Neural cell (in vitro differentiated cells): ENCODE measurements around the gene CACNA1A. TPM values are rescaled to one million over a fixed set of nuclear protein-coding genes. Genes with fewer than 3 reads are reported as not detected.

Experiments
- H2AFZ ChIP-seq: fragments of 200-600, 300-800 bp; sonication (generic), shearing (Covaris generic); 2 replicates; pipeline ENCODE4 v1.6.0; 2014; ENCODE audit warnings: low read depth, mild to moderate bottlenecking, antibody characterized with exemption, low read length, moderate library complexity
- H3F3A ChIP-seq: fragments of 200-600 bp; shearing (Covaris generic); 2 replicates; pipeline ENCODE4 v1.6.1; 2016; ENCODE audit warnings: mild to moderate bottlenecking, moderate library complexity, mixed read lengths, antibody characterized with exemption, low read length; ENCODE audit not compliant: insufficient read depth, poor library complexity, severe bottlenecking
- H3K27ac ChIP-seq: fragments of 200-600, 300-800 bp; sonication (generic), shearing (Covaris generic); 2 replicates; pipeline ENCODE4 v1.5.1; 2014; ENCODE audit warnings: mild to moderate bottlenecking, low read length, moderate library complexity
- H3K27me3 ChIP-seq: fragments of 300-800, 200-600 bp; sonication (generic), shearing (Covaris generic); 2 replicates; pipeline ENCODE4 v1.6.0; 2014; ENCODE audit warnings: mild to moderate bottlenecking, low read depth, low read length, moderate library complexity; ENCODE audit not compliant: insufficient read depth
- H3K36me3 ChIP-seq: fragments of 300-800, 200-600 bp; sonication (generic), shearing (Covaris generic); 2 replicates; pipeline ENCODE4 v1.5.1; 2014; ENCODE audit warnings: mild to moderate bottlenecking, antibody characterized with exemption, low read length, moderate library complexity; ENCODE audit not compliant: insufficient read depth
- H3K4me2 ChIP-seq: fragments of 300-800, 200-600 bp; sonication (generic), shearing (Covaris generic); 2 replicates; pipeline ENCODE4 v1.6.0; 2014; ENCODE audit warnings: mild to moderate bottlenecking, low read length
- H3K4me3 ChIP-seq: fragments of 300-800, 200-600 bp; sonication (generic), shearing (Covaris generic); 2 replicates; pipeline ENCODE4 v1.5.1; 2014; ENCODE audit warnings: mild to moderate bottlenecking, low read length, moderate library complexity
- H3K79me2 ChIP-seq: fragments of 200-600 bp; shearing (Covaris generic); replicated peaks from 2 replicates; pipeline ENCODE4 v1.6.0; 2014; ENCODE audit warnings: mild to moderate bottlenecking, low read length, moderate library complexity; ENCODE audit not compliant: insufficient read depth
- H3K9ac ChIP-seq: fragments of 300-800, 200-600 bp; sonication (generic), shearing (Covaris generic); 2 replicates; pipeline ENCODE4 v1.6.1; 2016; ENCODE audit warnings: mild to moderate bottlenecking, low read length, mixed read lengths
- H3K9me2 ChIP-seq: fragments of 200-600 bp; shearing (Covaris generic); 2 replicates; pipeline ENCODE4 v1.6.1; 2016; ENCODE audit warnings: mild to moderate bottlenecking, low read length, mixed read lengths; ENCODE audit not compliant: insufficient read depth
- H3K9me3 ChIP-seq: fragments of 200-600, 300-800 bp; sonication (generic), shearing (Covaris generic); 2 replicates; pipeline ENCODE4 v1.6.1; 2016; ENCODE audit warnings: mild to moderate bottlenecking, mixed run types, low read length, moderate library complexity, mixed read lengths
- H4K20me1 ChIP-seq: fragments of 200-600 bp; shearing (Covaris generic); 2 replicates; pipeline ENCODE4 v1.6.1; 2016; ENCODE audit warnings: mild to moderate bottlenecking, mixed run types; ENCODE audit not compliant: insufficient read depth
- CTCF ChIP-seq: fragments of 450-650 bp; IDR thresholded peaks from 2 replicates; pipeline ENCODE4 v1.5.1; 2014; ENCODE audit warnings: antibody characterized with exemption, mild to moderate bottlenecking, moderate library complexity; ENCODE audit not compliant: poor library complexity, severe bottlenecking
- EP300 ChIP-seq: fragments of 450-650 bp; conservative IDR thresholded peaks from 2 replicates; pipeline ENCODE4 v1.6.1; 2014; ENCODE audit warnings: antibody characterized with exemption, mild to moderate bottlenecking, moderate library complexity; ENCODE audit not compliant: poor library complexity, severe bottlenecking
- EZH2 ChIP-seq: fragments of 200-600, 300-800 bp; shearing (Covaris generic), sonication (generic); IDR thresholded peaks from 2 replicates; pipeline ENCODE4 v1.6.1; 2014; ENCODE audit warnings: antibody characterized with exemption, low read length, borderline replicate concordance, mild to moderate bottlenecking; ENCODE audit not compliant: insufficient read depth, poor library complexity, severe bottlenecking
- MXI1 ChIP-seq: fragments of 450-650 bp; conservative IDR thresholded peaks from 2 replicates; pipeline ENCODE4 v1.6.1; 2014; ENCODE audit warnings: antibody characterized with exemption, mild to moderate bottlenecking; ENCODE audit not compliant: poor library complexity, severe bottlenecking
- POLR2AphosphoS5 ChIP-seq: IDR thresholded peaks from 2 replicates; pipeline ENCODE4 v1.6.1; 2012
- RAD21 ChIP-seq: fragments of 450-650 bp; conservative IDR thresholded peaks from 2 replicates; pipeline ENCODE4 v1.6.1; 2014; ENCODE audit warnings: antibody characterized with exemption, mild to moderate bottlenecking, moderate library complexity
- REST ChIP-seq: IDR thresholded peaks from 2 replicates; pipeline ENCODE4 v1.6.1; 2012; ENCODE audit warnings: borderline replicate concordance
- SMC3 ChIP-seq: fragments of 450-650 bp; conservative IDR thresholded peaks from 2 replicates; pipeline ENCODE4 v1.6.1; 2014; ENCODE audit warnings: antibody characterized with exemption, mild to moderate bottlenecking, moderate library complexity; ENCODE audit not compliant: poor library complexity
- TAF1 ChIP-seq: IDR thresholded peaks from 2 replicates; pipeline ENCODE4 v1.6.1; 2012; ENCODE audit warnings: low read depth
- polyA plus RNA-seq: library from polyadenylated mRNA; depleted of rRNA; stranded (reverse); fragments of >200 nt; gene quantifications from 2 replicates; pipeline ENCODE4 v1.2.3, GENCODE V29; 2014

The CACNA1A gene
- polyA plus RNA-seq, 1 donor from 2014 or later, result 6.9 TPM

GRCh38 chr19:13502231-13502630 is 4.0 kb downstream of the CACNA1A start:
- no peak overlapping the region for H3K4me2 ChIP-seq
- TF ChIP-seq REST (no peak), MXI1 (no peak), SMC3 (no peak), TAF1 (no peak), EZH2 (no peak), POLR2AphosphoS5 (no peak), RAD21 (no peak), CTCF (no peak), EP300 (no peak)
- H3K27ac ChIP-seq, result no peak overlapping the region
- no peak overlapping the region for H3K9ac ChIP-seq
- no peaks in the 10 kb centered on the region for H3K9me2 ChIP-seq
- no peaks in the 10 kb centered on the region for H3K79me2 ChIP-seq
- no peak overlapping the region for H2AFZ ChIP-seq
- H3K4me3 ChIP-seq, result no peak overlapping the region
- H3K9me3 ChIP-seq, result no peaks in the 10 kb centered on the region
- H3K36me3 ChIP-seq, result peaks cover 4% of the 10 kb centered on the region
- H3F3A ChIP-seq, result no peaks in the 10 kb centered on the region
- H4K20me1 ChIP-seq, result no peaks in the 10 kb centered on the region
- H3K27me3 ChIP-seq, result no peaks in the 10 kb centered on the region

- Histone ChIP-seq H3K4me3 (no peak overlapping the region), H2AFZ (no peak overlapping the region), H3K9ac (no peak overlapping the region), H3K36me3 (peaks cover 4% of the 10 kb centered on the region), H3K79me2 (no peaks in the 10 kb centered on the region), H3K9me2 (no peaks in the 10 kb centered on the region), H3K27me3 (no peaks in the 10 kb centered on the region), H3K4me2 (no peak overlapping the region), H3K9me3 (no peaks in the 10 kb centered on the region), H3K27ac (no peak overlapping the region), H3F3A (no peaks in the 10 kb centered on the region), H4K20me1 (no peaks in the 10 kb centered on the region)
- TF ChIP-seq RAD21, result no peak
- TF ChIP-seq EZH2, result no peak
- TF ChIP-seq REST, result no peak
- TF ChIP-seq SMC3, result no peak
- TF ChIP-seq EP300, result no peak
Measured at GRCh38 chr19:13499692-13500091, 6.6 kb downstream of the CACNA1A start.
